Stimulated activated CD4-positive, alpha-beta T cell treated with anti-CD3 and anti-CD28 coated beads, Interleukin-4, amount 100 ng/mL, for 1 hour (primary cell): ENCODE results near the gene PTGFRN.
"Not testable (repeated sequence)": the region's sequence is repeated elsewhere in the genome, so short reads cannot be mapped to it uniquely, and the experiment has no call there.

Experiments
- DNase-seq: peaks from one replicate; pipeline ENCODE4 v3.0.0-alpha.2; 2020

PTGFRN gene

DNA sequence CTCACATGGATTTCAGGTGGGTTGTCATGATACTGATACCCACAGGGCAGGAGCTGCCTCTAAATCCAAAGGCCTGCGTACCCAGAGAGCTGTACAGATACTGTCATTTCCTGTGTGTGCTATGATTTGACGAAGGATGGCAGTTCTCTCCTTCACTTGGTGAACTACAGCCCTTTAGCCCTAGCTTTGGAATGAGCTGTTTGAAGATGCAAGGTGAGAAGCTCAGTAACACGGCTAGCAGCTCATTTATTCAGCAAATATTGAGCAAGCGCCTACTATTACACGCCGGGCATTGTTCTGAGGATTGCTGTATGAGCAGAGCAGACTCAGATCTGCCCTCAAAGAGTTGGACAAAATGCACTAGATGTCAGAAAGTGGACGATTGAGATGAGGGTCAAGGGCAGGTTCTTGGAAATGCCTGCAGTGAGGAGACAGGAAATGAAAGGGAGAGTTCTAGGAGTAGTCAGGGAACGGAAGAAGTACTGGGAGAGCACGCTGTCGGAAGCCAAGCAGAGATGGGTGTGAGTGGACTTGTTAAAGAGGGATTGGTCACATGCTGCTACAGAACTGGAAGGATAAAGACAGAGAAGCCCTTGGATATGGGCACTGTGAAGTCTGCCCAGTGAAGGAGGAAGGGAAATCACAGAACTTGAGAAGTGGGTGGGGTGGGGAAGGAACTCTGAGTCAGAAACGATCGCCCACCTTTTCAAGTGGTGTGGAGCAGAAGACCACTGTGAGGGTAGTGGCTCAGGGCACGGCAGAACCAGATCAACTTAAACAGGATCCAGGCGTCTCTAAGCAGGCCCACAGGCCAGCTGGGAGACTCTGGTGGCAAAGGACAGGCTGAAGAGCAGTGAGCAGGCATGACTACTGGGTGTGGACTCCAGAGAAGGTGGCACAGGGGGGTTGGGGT lies 7.1 kb downstream of the PTGFRN start:
- no peak for DNase-seq

DNA sequence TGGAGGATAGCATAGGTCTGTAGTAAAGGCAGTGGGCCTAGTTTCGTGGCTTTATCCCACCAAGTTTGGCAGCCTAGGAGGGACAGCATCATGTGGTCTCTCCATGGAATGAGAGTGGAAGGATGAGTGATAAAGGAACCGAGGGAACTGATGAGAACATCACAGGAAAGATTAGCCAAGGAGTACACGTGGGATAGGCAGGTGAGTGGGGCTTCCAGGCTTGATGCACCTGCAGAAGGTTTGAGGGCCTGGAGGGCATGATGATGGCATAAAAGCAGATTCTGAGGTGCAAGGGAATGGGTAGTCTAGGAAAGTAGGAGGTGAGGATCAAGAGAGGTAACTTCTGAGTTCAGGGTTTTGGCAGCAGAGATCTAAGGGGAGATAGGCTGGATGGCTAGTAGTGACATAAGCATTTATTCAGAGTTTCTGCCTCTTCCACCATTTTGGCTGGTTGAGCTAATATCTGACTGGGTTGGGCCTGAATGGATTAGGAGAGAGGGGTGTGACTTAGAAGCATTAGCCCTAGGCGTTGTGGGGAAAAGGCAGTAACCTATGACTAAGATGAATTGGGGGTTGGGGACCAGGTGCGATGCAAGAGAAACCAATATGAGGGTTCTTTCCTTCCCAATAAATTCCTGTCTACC lies 9.1 kb downstream of the PTGFRN start:
- DNase-seq = no peak

DNA sequence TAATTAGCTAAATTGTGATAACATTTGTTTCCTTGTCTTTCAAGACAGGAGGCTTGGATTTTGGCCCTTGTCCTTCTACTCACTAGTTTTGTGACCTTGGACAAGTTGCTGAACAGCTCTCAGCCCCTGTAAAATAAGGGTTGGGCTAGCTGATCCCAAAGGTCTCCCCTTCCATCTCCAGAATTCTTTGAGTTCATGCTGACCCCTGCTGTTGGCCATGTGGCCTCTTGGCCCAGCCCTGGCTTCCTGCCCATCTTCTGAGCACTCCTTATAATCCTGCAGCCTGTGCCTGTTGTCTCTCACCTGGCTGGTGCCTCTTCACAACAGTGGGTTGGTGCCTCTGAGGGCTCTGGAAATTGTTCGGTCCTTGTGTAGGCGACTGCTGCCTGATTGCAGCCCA lies 10.1 kb downstream of the PTGFRN start:
- DNase-seq = no peak

DNA sequence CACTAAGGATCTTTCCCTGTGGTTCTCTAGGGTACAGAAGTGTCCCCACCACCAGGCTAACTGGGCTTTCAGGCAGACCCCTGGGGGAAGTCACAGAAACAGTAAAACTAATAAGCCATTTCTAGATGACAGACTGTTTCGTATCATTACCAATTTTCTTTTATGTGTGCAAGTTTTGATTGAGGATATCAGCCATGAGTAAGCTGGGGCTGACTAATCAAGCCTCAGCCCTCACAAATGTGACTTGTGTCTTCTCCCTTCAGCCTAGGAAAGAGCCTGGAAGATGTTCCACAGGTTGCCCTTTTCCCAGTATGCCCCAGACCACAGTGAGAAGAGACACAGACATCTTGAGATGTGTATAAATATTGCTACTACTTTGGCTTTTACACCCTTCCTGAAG lies 10.5 kb downstream of the PTGFRN start:
- no peak for DNase-seq

DNA sequence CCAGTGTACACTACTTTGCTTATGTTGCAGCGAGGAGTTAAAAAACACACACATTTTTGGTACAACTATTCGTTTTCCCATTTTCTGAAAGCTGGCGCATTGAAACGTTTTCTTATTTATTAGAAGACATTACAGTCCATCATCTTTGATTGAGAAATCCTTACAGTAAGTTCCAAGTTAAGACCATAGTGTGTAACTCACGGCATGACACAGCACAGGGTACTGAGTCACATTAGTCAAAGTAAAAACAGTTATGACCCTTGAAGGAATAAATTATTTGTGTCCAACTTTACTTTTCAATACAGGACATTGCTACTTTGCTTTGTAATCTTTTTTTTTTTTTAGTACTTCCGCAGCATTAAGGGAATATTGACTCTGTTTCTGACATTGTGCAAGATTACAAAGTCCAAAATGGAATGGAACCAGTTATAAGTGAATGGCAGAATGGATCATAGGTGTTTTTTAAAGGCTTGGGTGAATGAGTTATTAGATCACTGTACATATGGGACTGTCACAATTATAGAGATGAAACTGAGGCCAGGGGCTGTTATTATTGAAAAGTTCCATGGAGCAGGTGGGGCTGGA lies 11.7 kb downstream of the PTGFRN start:
- DNase-seq = no peak

DNA sequence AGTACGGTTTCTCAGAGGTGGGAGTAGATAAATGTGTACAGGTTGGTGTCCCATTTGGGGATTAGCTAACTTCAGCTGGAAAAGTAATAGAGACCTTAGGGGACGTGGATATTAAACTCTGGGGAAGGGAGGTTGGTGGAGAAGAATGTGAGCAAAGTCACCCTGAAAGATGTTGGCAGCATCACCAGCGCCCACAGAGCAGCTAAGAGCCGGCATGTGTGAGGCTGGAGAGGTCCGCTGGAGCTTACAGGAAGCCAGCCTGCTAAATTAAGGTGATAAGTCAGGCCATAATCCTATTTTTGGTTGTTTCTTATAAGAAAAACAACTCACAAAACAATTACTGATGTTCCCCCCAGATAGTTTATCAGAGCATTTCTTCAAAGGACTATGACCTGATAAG lies 12.2 kb downstream of the PTGFRN start:
- no peak for DNase-seq

DNA sequence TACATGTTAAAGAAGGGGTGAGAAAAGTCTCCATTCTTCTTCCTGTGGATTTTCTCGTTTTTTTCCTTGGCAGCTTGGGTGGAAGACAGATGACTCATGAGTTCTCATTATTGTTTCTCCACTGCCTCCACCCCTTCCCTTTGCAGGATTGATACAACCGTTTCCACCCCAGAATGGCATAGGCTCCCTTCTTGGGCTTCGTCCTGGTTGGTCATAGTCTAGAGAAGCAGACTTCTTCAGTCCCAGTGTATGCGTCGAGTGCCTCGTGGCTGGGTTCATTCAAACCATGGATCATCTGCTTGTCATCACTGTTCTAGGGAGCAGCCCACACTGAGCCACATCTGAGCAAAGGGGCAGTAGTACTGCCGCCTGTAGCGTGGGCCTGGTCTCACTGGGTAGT lies 13.7 kb downstream of the PTGFRN start:
- no peak for DNase-seq

DNA sequence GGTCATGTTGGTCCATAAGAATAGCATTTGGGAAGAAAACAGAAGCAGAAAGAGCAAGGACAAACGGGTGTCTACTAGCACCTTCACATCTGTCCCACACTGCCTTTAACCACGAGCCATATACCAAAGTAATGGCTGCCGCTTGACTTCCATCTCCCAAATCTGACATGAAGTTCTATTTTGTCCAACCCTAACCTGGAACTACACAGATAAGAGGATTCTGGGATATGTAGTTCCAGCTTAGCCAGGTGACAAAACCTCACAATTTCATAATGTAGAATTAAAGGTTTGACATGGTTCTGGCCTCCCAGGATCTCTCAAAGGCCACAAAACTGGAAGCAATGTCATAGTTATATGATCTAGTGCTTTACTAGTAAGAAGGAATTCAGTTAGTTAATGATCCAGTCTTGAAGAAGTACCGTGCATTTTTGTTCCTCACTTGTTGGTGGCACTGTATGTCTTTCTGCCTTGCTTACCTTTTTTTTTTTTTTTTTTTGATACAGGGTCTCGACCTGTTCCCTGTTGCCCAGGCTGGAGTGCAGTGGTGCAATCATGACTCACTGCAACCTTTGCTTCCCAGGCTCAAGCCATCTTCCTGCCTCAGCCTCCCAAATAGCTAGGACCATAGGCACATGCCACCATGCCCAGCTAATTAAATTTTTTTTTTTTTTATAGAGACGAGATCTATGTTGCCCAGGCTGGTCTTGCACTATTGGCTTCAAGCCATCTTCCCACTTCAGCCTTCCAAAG lies 17.5 kb downstream of the PTGFRN start:
- no peak for DNase-seq

DNA sequence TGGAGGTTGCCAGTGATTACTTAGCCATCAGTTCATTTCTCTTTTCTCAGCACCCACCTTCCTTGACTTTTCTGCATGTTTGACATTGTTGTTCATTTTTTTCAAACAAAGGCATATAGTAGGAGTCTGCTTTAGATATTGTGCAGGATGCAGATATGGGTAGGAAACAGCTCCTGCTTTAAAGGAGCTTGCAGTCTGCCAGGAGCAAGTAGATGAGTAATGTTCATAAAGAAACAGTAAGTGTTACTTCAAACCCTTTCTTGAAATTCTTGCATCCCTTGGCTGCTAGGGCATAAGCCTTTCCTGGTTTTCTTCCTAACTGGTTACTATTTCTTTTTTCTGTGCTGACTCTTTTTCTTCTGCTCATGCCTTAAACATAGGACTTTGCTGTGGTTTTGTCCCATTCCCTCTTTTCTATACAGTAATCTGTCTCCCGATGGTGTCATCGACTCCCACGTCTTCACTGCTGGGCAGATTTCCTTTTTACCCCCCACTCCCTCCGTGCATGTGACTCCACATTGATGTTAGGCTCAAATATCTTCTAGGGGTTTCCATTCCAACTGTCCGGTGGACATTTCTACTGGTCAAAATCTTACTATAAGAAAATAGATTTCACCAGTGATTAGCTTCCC lies 20.4 kb downstream of the PTGFRN start:
- DNase-seq = no peak

DNA sequence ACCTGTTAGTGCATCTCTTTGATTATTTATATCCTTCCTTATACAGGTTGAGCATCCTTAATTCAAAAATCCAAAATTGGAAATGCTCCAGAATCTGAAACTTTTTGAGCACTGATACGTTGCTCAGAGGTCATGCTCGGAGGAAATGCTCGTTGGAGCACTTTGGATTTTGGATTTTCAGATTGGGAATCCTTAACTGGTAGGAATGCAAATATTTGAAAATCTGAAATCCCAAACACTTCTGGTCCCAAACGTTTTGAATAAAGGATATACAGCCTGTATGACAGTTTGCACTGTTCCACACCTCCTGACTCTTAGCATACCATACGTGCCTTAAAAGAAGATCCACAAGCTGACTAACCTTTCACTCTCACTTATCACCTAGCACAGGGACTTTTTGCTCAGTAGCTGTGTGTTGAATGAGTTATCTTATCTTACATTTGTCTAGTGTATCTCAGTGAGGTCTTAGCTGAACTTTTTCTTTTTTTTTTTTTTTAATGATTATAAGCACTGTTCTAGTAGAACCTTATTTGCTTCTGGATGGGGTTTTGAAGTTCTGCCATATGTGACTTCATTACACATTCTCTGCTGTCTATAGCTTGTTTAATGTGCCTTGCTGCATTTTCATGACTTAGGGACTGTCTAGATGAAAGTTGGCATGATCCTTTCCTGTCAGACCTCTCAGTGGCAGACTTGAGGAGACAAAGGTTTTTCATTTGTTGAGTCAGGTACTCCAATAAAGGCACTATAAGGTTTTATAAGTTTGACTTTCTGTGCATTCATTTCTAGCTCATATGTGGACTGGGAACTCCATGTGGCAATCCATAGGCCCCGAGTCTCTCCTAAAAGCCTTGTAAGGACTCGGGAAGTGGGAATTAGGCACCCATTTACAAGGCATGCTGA lies 21.6 kb downstream of the PTGFRN start:
- DNase-seq = no peak

DNA sequence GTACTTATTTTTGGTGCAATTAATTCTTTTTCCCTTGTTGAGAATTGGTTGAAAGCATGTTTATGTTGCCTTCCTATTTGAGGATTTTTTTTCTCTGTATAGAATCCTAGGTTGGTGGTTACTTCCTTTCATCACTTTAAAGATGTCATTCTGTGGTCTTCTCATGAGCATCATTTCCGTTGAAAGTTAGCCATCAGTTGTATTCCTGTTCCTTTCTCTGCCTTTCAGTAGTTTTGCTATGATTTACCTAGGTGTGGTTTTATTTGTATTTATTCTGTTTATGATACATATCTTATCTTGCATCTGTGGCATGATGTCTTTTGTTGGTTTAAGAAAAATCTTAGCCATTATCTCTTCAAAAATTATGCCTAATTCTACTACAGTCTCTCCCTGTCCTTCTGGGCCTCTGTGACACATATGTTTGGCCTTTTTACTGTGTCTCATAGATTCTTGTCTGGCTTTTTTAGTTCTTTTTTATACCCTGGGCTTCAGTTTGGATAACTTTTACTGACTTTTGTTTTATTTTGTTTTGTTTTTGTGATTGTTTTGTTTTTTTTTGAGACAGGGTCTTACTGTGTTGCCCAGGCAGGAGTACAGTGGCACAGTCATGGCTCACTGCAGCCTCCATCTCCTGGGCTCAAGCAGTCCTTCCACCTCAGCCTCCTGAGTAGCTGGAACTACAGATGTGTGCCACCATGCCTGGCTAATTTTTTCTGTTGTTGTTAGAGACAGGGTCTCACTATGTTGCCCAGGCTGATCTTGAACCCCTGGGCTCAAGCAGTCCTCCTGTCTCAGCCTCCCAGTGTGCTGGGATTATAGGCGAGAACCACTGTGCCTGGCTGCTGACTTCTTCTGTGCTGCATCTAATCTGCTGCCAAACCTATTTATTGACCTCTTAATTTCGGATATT lies 24.1 kb downstream of the PTGFRN start:
- DNase-seq = no peak

DNA sequence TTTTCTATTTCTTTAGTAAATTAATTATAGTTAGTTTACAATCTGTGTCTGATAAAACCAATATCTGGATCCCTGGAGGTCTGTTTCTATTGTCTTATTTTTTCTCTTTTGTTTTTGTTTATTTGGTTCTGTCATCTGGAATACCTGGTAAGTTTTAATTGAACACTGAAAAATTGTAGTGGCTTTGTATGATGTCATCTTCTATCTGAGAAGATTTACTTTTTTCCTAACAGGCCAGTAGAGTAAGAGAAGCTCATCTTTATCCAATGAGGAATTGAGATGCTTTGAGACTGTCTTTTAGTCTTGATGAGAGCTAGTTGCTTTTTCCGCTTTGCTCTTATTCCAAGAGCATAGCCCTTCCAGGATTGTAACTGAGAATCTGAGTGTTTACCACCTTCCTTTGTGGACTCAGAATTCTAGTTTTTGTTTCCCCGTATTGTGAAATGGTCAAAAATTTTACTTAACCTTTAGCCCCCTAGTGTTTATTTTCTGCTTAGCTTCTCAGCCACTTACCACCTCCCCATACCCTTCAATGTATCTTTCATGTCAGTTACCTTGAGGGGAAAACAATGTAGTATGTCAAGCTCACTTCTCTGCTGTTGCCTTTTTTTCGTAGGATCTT lies 25.0 kb downstream of the PTGFRN start:
- no peak for DNase-seq

DNA sequence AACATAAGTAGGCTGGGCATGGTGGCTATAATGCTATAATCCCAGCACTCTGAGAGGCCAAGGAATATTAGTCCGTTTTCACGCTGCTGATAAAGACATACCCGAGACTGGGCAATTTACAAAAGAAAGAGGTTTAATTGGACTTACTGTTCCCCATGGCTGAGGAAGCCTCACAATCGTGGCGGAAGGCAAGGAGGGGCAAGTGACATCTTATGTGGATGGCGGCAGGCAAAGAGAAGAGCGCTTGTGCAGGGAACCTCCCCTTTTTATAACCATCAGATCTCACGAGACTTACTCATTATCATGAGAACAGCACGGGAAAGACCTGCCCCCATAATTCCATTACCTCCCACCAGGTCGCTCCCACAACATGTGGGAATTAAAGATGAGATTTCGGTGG lies 28.5 kb downstream of the PTGFRN start:
- DNase-seq = no peak

DNA sequence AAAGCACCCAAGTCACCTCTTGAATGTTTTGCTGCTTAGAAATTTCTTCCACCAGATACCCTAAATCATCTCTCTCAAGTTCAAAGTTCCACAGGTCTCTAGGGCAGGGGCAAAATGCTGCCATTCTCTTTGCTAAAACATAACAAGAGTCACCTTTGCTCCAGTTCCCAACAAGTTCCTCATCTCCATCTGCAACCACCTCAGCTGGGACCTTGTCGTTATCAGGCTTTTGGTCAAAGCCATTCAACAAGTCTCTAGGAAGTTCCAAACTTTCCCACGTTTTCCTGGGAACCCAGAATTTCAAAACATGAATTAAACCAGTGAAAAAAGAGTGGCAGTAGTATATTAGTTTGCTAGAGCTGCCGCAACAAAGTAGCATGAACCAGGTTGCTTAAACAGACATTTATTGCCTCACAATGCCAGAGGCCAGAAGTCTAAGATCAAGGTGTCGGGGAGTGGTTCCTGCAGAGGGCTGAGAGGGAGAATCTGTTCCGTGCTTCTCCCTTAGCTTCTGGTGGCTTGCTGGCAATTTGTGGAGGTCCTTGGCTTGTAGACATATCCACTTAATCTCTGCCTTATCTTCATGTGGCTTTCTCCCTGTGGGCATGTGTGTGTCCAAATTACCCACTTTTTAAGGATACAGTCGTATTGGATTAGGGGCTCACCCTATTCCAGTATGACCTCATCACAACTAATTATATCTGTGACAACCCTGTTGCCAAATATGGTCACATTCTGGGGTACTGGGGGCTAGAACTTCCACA lies 30.2 kb downstream of the PTGFRN start:
- DNase-seq = not testable (repeated sequence)

DNA sequence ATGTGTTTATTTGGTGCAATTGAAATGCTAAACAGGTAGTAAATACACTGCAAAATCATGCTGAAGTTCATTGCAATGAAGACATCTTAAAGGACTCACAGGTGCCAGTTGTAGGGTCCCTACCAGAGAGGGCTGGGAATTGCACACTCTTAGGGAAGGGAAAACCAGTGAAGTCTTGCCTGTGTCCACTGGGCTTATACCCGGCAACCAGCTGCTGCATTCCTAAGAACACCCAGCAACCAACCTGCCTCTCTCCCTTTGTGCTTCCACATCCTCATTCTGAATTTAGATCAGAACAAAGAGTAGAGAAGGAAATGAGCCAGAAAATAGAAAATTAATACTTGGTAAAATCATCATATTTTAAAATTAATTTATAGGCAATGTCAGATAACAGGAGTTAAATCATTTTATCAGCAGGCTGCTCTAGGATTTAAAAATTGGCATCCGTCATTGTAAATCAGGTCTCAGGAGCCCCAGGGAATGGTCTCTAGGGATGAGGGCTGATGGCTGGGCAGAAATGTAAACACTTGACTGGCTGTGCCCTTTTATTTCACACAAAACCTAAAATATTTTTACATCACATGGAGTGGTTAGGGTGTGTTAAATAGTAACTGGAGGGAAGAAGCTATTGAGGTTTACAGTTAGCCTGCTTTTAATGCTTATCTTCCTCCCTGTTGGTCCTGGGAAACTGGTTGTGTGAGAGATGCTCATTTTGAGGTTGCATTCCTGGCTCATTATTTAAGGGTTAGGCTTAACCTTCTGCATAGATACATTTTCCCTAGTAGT lies 31.3 kb downstream of the PTGFRN start:
- DNase-seq = no peak

DNA sequence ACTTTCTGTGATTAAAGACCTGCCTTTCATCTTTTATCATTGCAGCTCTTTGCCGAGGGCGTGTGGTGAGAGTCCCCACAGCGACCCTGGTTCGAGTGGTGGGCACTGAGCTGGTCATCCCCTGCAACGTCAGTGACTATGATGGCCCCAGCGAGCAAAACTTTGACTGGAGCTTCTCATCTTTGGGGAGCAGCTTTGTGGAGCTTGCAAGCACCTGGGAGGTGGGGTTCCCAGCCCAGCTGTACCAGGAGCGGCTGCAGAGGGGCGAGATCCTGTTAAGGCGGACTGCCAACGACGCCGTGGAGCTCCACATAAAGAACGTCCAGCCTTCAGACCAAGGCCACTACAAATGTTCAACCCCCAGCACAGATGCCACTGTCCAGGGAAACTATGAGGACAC lies 32.0 kb downstream of the PTGFRN start:
- no peak for DNase-seq

DNA sequence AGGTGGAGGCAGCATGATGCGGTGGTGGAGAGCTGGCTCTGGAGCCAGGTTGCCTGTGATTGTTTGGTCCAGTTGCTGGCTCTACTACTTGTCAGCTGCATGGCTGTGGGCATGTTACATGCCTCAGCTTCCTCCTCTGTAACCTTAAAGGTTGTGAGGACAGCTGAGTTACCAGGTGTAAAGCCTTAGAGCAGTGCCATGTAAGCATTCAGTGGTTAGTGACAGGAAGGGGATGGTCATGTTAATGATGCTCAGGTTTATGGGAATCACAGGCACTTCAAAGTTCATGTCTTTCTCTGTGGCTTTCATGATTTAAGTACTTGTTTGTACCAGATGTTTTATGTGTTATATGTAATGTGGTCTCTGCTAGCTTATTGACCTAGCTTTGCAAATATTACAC lies 32.6 kb downstream of the PTGFRN start:
- DNase-seq = no peak

DNA sequence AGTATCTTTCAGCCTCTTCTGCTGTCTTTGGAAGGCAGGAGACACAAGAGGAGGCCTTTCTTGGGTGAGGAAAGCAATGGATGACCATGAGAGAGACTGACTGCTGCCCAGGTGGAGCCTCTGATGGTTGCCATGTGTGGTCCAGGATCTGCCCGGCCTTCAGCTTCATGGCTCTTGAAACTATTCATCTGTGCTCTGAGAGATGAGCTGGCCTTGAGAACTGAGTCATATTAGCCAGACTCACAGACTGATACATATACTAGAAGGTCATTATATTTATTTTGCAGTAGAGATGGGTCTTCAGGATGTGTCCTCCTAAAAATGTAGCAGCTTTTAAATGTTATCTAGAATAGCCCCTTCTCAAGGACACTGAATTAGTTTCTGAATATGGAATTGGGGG lies 33.7 kb downstream of the PTGFRN start:
- no peak for DNase-seq

DNA sequence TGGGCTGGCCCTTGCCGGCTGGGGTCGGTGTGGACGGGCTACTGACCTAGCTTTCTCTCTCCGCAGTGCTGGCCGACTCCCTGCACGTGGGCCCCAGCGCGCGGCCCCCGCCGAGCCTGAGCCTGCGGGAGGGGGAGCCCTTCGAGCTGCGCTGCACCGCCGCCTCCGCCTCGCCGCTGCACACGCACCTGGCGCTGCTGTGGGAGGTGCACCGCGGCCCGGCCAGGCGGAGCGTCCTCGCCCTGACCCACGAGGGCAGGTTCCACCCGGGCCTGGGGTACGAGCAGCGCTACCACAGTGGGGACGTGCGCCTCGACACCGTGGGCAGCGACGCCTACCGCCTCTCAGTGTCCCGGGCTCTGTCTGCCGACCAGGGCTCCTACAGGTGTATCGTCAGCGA lies 34.9 kb downstream of the PTGFRN start:
- no peak for DNase-seq
